ENCODE results near the gene MBOAT7.
"Not testable (repeated sequence)": the region's sequence is repeated elsewhere in the genome, so short reads cannot be mapped to it uniquely, and the experiment has no call there.

Gene MBOAT7

GRCh38 chr19:54189145-54189734 lies at the start of gene MBOAT7:
Gene MBOAT7 (minus strand): TSS chr19:54189580. CDS start chr19:54188508, 1,072 bp downstream.
- H3K4me3 ChIP-seq (ENCODE audit: low read depth, low read length), result peak within 1 kb of the TSS; percentile 98
- H3K27me3 ChIP-seq (ENCODE audit: control insufficient read depth, insufficient read depth, low read length), result no peaks in the 10 kb centered on the region
- peaks cover 17% of the 10 kb centered on the region for H3K36me3 ChIP-seq (ENCODE audit: control insufficient read depth, insufficient read depth, low read length)
- H3K9ac ChIP-seq (ENCODE audit: low read depth, low read length), result peak within 1 kb of the TSS; percentile 90
- peaks cover 2% of the 10 kb centered on the region for H3K4me1 ChIP-seq (ENCODE audit: control insufficient read depth, insufficient read depth, low read length)
- H3K9me3 ChIP-seq (ENCODE audit: control insufficient read depth, insufficient read depth, low read length), result no peaks in the 10 kb centered on the region

- H3K4me1 ChIP-seq (ENCODE audit: control insufficient read depth, insufficient read depth, low read length), result peaks cover 2% of the 10 kb centered on the region
- no peak overlapping the region for H3K9ac ChIP-seq (ENCODE audit: low read depth, low read length)
- H3K9me3 ChIP-seq (ENCODE audit: control insufficient read depth, insufficient read depth, low read length), result peaks cover 2% of the 10 kb centered on the region
- H3K36me3 ChIP-seq (ENCODE audit: control insufficient read depth, insufficient read depth, low read length), result no peaks in the 10 kb centered on the region
- peaks cover 12% of the 10 kb centered on the region for H3K27me3 ChIP-seq (ENCODE audit: control insufficient read depth, insufficient read depth, low read length)
- H3K4me3 ChIP-seq (ENCODE audit: low read depth, low read length), result no peak overlapping the region
Measured at GRCh38 chr19:54233941-54234340, 44.6 kb upstream of the MBOAT7 start.

GRCh38 chr19:54231077-54231931 lies 41.9 kb upstream of the MBOAT7 start:
- peaks cover 2% of the 10 kb centered on the region for H3K4me1 ChIP-seq (ENCODE audit: control insufficient read depth, insufficient read depth, low read length)
- peaks cover 12% of the 10 kb centered on the region for H3K27me3 ChIP-seq (ENCODE audit: control insufficient read depth, insufficient read depth, low read length)
- H3K4me3 ChIP-seq (ENCODE audit: low read depth, low read length), result peak overlapping the region; percentile 20
- H3K36me3 ChIP-seq (ENCODE audit: control insufficient read depth, insufficient read depth, low read length), result no peaks in the 10 kb centered on the region
- H3K9me3 ChIP-seq (ENCODE audit: control insufficient read depth, insufficient read depth, low read length), result peaks cover 2% of the 10 kb centered on the region
- H3K9ac ChIP-seq (ENCODE audit: low read depth, low read length), result no peak overlapping the region

GRCh38 chr19:54230031-54230430 lies 40.7 kb upstream of the MBOAT7 start:
- Histone ChIP-seq H3K9ac (ENCODE audit: low read depth, low read length) (no peak overlapping the region), H3K36me3 (ENCODE audit: control insufficient read depth, insufficient read depth, low read length) (no peaks in the 10 kb centered on the region), H3K4me1 (ENCODE audit: control insufficient read depth, insufficient read depth, low read length) (peaks cover 2% of the 10 kb centered on the region), H3K4me3 (ENCODE audit: low read depth, low read length) (no peak overlapping the region), H3K9me3 (ENCODE audit: control insufficient read depth, insufficient read depth, low read length) (peaks cover 2% of the 10 kb centered on the region), H3K27me3 (ENCODE audit: control insufficient read depth, insufficient read depth, low read length) (peaks cover 12% of the 10 kb centered on the region)

- no peak overlapping the region for H3K9ac ChIP-seq (ENCODE audit: low read depth, low read length)
- no peak overlapping the region for H3K4me3 ChIP-seq (ENCODE audit: low read depth, low read length)
- H3K4me1 ChIP-seq (ENCODE audit: control insufficient read depth, insufficient read depth, low read length), result peaks cover 2% of the 10 kb centered on the region
- peaks cover 10% of the 10 kb centered on the region for H3K27me3 ChIP-seq (ENCODE audit: control insufficient read depth, insufficient read depth, low read length)
- no peaks in the 10 kb centered on the region for H3K36me3 ChIP-seq (ENCODE audit: control insufficient read depth, insufficient read depth, low read length)
- peaks cover 2% of the 10 kb centered on the region for H3K9me3 ChIP-seq (ENCODE audit: control insufficient read depth, insufficient read depth, low read length)
Measured at GRCh38 chr19:54229146-54229545, 39.8 kb upstream of the MBOAT7 start.

GRCh38 chr19:54224619-54225018 lies 35.2 kb upstream of the MBOAT7 start:
- H3K27me3 ChIP-seq (ENCODE audit: control insufficient read depth, insufficient read depth, low read length); H3K4me3 ChIP-seq (ENCODE audit: low read depth, low read length); H3K9ac ChIP-seq (ENCODE audit: low read depth, low read length); H3K36me3 ChIP-seq (ENCODE audit: control insufficient read depth, insufficient read depth, low read length); H3K4me1 ChIP-seq (ENCODE audit: control insufficient read depth, insufficient read depth, low read length); H3K9me3 ChIP-seq (ENCODE audit: control insufficient read depth, insufficient read depth, low read length): not testable (repeated sequence)

GRCh38 chr19:54223937-54224281 lies 34.5 kb upstream of the MBOAT7 start:
- H3K27me3 ChIP-seq (ENCODE audit: control insufficient read depth, insufficient read depth, low read length); H3K9ac ChIP-seq (ENCODE audit: low read depth, low read length); H3K4me1 ChIP-seq (ENCODE audit: control insufficient read depth, insufficient read depth, low read length); H3K9me3 ChIP-seq (ENCODE audit: control insufficient read depth, insufficient read depth, low read length); H3K4me3 ChIP-seq (ENCODE audit: low read depth, low read length); H3K36me3 ChIP-seq (ENCODE audit: control insufficient read depth, insufficient read depth, low read length): not testable (repeated sequence)

GRCh38 chr19:54223277-54223936 lies 34.0 kb upstream of the MBOAT7 start:
- H3K9ac ChIP-seq (ENCODE audit: low read depth, low read length); H3K4me1 ChIP-seq (ENCODE audit: control insufficient read depth, insufficient read depth, low read length); H3K36me3 ChIP-seq (ENCODE audit: control insufficient read depth, insufficient read depth, low read length); H3K27me3 ChIP-seq (ENCODE audit: control insufficient read depth, insufficient read depth, low read length); H3K9me3 ChIP-seq (ENCODE audit: control insufficient read depth, insufficient read depth, low read length); H3K4me3 ChIP-seq (ENCODE audit: low read depth, low read length): not testable (repeated sequence)

- not testable (repeated sequence) for H3K4me1 ChIP-seq (ENCODE audit: control insufficient read depth, insufficient read depth, low read length); H3K9ac ChIP-seq (ENCODE audit: low read depth, low read length); H3K36me3 ChIP-seq (ENCODE audit: control insufficient read depth, insufficient read depth, low read length); H3K9me3 ChIP-seq (ENCODE audit: control insufficient read depth, insufficient read depth, low read length); H3K27me3 ChIP-seq (ENCODE audit: control insufficient read depth, insufficient read depth, low read length); H3K4me3 ChIP-seq (ENCODE audit: low read depth, low read length)
Measured at GRCh38 chr19:54222474-54223276, 33.3 kb upstream of the MBOAT7 start, which contains the start of gene LILRB3. Gene LILRB3 (minus strand): TSS chr19:54223007. CDS start chr19:54222976, 31 bp downstream.

- not testable (repeated sequence) for H3K9me3 ChIP-seq (ENCODE audit: control insufficient read depth, insufficient read depth, low read length); H3K36me3 ChIP-seq (ENCODE audit: control insufficient read depth, insufficient read depth, low read length); H3K4me1 ChIP-seq (ENCODE audit: control insufficient read depth, insufficient read depth, low read length); H3K4me3 ChIP-seq (ENCODE audit: low read depth, low read length); H3K9ac ChIP-seq (ENCODE audit: low read depth, low read length); H3K27me3 ChIP-seq (ENCODE audit: control insufficient read depth, insufficient read depth, low read length)
Measured at GRCh38 chr19:54221947-54222346, 32.6 kb upstream of the MBOAT7 start.

GRCh38 chr19:54219702-54220101 lies 30.3 kb upstream of the MBOAT7 start:
- not testable (repeated sequence) for H3K4me1 ChIP-seq (ENCODE audit: control insufficient read depth, insufficient read depth, low read length); H3K9me3 ChIP-seq (ENCODE audit: control insufficient read depth, insufficient read depth, low read length); H3K27me3 ChIP-seq (ENCODE audit: control insufficient read depth, insufficient read depth, low read length); H3K4me3 ChIP-seq (ENCODE audit: low read depth, low read length); H3K9ac ChIP-seq (ENCODE audit: low read depth, low read length); H3K36me3 ChIP-seq (ENCODE audit: control insufficient read depth, insufficient read depth, low read length)
